Sigmoid colon (tissue), 7 donors: ENCODE measurements around the gene PCBP1. TPM values are rescaled to one million over a fixed set of nuclear protein-coding genes. Genes with fewer than 3 reads are reported as not detected.

Experiments
- DNase-seq: peaks from one replicate; pipeline ENCODE4 v3.0.0-alpha.2; 2019
- H3K27ac ChIP-seq, 4 donors: fragments of 200-600 bp; sonication (generic); one replicate each; pipeline ENCODE4 v1.5.1; 2016 to 2019; ENCODE audit warnings: mild to moderate bottlenecking in 1 of 4
- H3K27me3 ChIP-seq, 3 donors: fragments of 200-600 bp; sonication (generic); one replicate each; pipeline ENCODE4 v1.5.1; 2019; ENCODE audit warnings: mild to moderate bottlenecking in 1 of 3
- H3K36me3 ChIP-seq, 4 donors: fragments of 200-600 bp; sonication (generic); one replicate each; pipeline ENCODE4 v1.5.1; 2016 to 2019
- H3K4me1 ChIP-seq, 4 donors: fragments of 200-600 bp; sonication (generic); one replicate each; pipeline ENCODE4 v1.5.1; 2017 to 2019
- H3K4me3 ChIP-seq, 4 donors: fragments of 200-600 bp; sonication (generic); one replicate each; pipeline ENCODE4 v1.5.1; 2017 to 2019; ENCODE audit warnings: mild to moderate bottlenecking in 2 of 4, moderate library complexity in 1 of 4
- H3K9me3 ChIP-seq, 4 donors: fragments of 200-600 bp in 3 of 4; sonication (generic) in 3 of 4; one replicate each; pipeline versions ENCODE4 v1.5.1 to v1.6.1; 2013 to 2019
- CTCF ChIP-seq, 4 experiments: fragments of 450-650 bp in 3 of 4; fragments of 200-600 bp in 1 of 4; IDR thresholded peaks; one replicate each; pipeline ENCODE4 v1.5.1; 2016 to 2019; ENCODE audit warnings: antibody characterized with exemption in 4 of 4, mild to moderate bottlenecking in 3 of 4, moderate library complexity in 2 of 4
- EP300 ChIP-seq, 4 donors: sonication (generic); formaldehyde crosslinking; IDR thresholded peaks; one replicate each; pipeline ENCODE4 v1.6.1; 2017; ENCODE audit warnings: antibody characterized with exemption in 4 of 4
- POLR2A ChIP-seq, 2 donors: fragments of 450-650 bp; IDR thresholded peaks; one replicate each; pipeline ENCODE4 v1.6.1; 2016; ENCODE audit warnings: antibody characterized with exemption in 2 of 2, mild to moderate bottlenecking in 2 of 2, moderate library complexity in 2 of 2
- POLR2AphosphoS5 ChIP-seq, 4 donors: sonication (generic); formaldehyde crosslinking; IDR thresholded peaks; one replicate each; pipeline ENCODE4 v1.6.1; 2017; ENCODE audit warnings: antibody characterized with exemption in 4 of 4
- WGBS, 2 donors: extraction: QIAGEN DNeasy Blood & Tissue Kit; methylation state at CpG; one replicate each; pipeline ENCODE4 v1.1.7; 2013; 5-methylcytosine and 5-hydroxymethylcytosine counted together
- intact Hi-C: fragments of 100-400 bp; cut with DNase I; formaldehyde crosslinking; loops from one replicate; pipeline ENCODE4 v1.15.1; 2023
- polyA plus RNA-seq, 3 donors: library from polyadenylated mRNA; stranded (reverse); fragments of 200-250 nt; gene quantifications; one replicate each; pipeline ENCODE4 v1.2.3, GENCODE V29; 2013
- total RNA-seq, 4 donors: library from RNA; depleted of rRNA; stranded (reverse); fragments of >200 nt; gene quantifications; one replicate each; pipeline ENCODE4 v1.1.0, GENCODE V29; 2016
- donor health status: healthy with polysubstance abuse.
- donor health status: Bipolar disorder and iron deficiency.
- donor health status: healthy.

Gene PCBP1
- total and polyA plus RNA-seq, 7 donors = 178 to 311 (median 186) TPM

GRCh38 chr2:70062270-70062669 is 25.0 kb upstream of the PCBP1 start:
- H3K27me3 ChIP-seq = no peaks in the 10 kb centered on the region
- no peaks in the 10 kb centered on the region for H3K4me1 ChIP-seq
- DNase-seq = peak; percentile 33
- no peak overlapping the region for H3K4me3 ChIP-seq
- no peaks in the 10 kb centered on the region for H3K9me3 ChIP-seq
- peaks cover 8 to 74% (median 19%) of the 10 kb centered on the region in 4 donors for H3K36me3 ChIP-seq
- TF ChIP-seq EP300 (IDR thresholded peaks at IDR 0.05) = no peak
- no peak for TF ChIP-seq POLR2A (IDR thresholded peaks at IDR 0.05)
- TF ChIP-seq CTCF (IDR thresholded peaks at IDR 0.05) = no peak
- no peak for TF ChIP-seq POLR2AphosphoS5 (IDR thresholded peaks at IDR 0.05)
- H3K27ac ChIP-seq = no peak overlapping the region
- intact Hi-C loops = no loop called here
- 93 to 95% methylated on average over 2 of the region's 2 CpGs for WGBS, 2 donors

- H3K4me3 ChIP-seq = no peak overlapping the region
- intact Hi-C loops = no loop called here
- H3K36me3 ChIP-seq = peaks cover 4 to 42% (median 6%) of the 10 kb centered on the region in 4 donors
- peaks cover 0 to 22% (median 18%) of the 10 kb centered on the region in 4 donors for H3K4me1 ChIP-seq
- peak overlapping the region in 1 of 4 donors; percentile 28 for H3K27ac ChIP-seq
- no peaks in the 10 kb centered on the region for H3K9me3 ChIP-seq
- WGBS, 2 donors = 98 to 99% methylated on average over 3 of the region's 3 CpGs
- no peaks in the 10 kb centered on the region for H3K27me3 ChIP-seq
- peak; percentile 24 for DNase-seq
- TF ChIP-seq POLR2A (IDR thresholded peaks at IDR 0.05) (no peak), CTCF (IDR thresholded peaks at IDR 0.05) (no peak), EP300 (IDR thresholded peaks at IDR 0.05) (no peak), POLR2AphosphoS5 (IDR thresholded peaks at IDR 0.05) (no peak)
These were observed 19.2 kb upstream of the PCBP1 start for GRCh38 chr2:70068119-70068518.

- 15 to 46% methylated on average over 3 of the region's 3 CpGs for WGBS, 2 donors
- TF ChIP-seq POLR2AphosphoS5 (IDR thresholded peaks at IDR 0.05) = no peak
- no peak for TF ChIP-seq POLR2A (IDR thresholded peaks at IDR 0.05)
- no peak for TF ChIP-seq EP300 (IDR thresholded peaks at IDR 0.05)
- no peak for TF ChIP-seq CTCF (IDR thresholded peaks at IDR 0.05)
- intact Hi-C loops = no loop called here
- Histone ChIP-seq H3K4me3 (no peak overlapping the region), H3K27ac (peak overlapping the region; percentile 24 to 79 (median 78)), H3K9me3 (no peaks in the 10 kb centered on the region), H3K27me3 (no peaks in the 10 kb centered on the region), H3K4me1 (peaks cover 0 to 22% (median 18%) of the 10 kb centered on the region in 4 donors), H3K36me3 (peaks cover 0 to 43% (median 5%) of the 10 kb centered on the region in 4 donors)
- DNase-seq = peak; percentile 29
These were observed 18.2 kb upstream of the PCBP1 start for GRCh38 chr2:70069049-70069448.

GRCh38 chr2:70070542-70071268 is 16.6 kb upstream of the PCBP1 start:
- intact Hi-C loops = loop anchor here (1.0 to 5.0 kb wide), 2 partner anchors 72 to 153 kb away; partner anchors contain the start of gene MXD1
- DNase-seq = peak; percentile 89
- 59 to 66% methylated on average over 13 of the region's 13 CpGs for WGBS, 2 donors
- H3K9me3 ChIP-seq = no peaks in the 10 kb centered on the region
- TF ChIP-seq POLR2AphosphoS5 (IDR thresholded peaks at IDR 0.05) (peak in 3 of 4 donors; percentile 32 to 77 (median 47)), CTCF (IDR thresholded peaks at IDR 0.05) (peak; percentile 64 to 94 (median 80)), EP300 (IDR thresholded peaks at IDR 0.05) (no peak), POLR2A (IDR thresholded peaks at IDR 0.05) (no peak)
- no peaks in the 10 kb centered on the region for H3K27me3 ChIP-seq
- no peak overlapping the region for H3K4me3 ChIP-seq
- H3K36me3 ChIP-seq = peaks cover 0 to 51% (median 4%) of the 10 kb centered on the region in 4 donors
- H3K4me1 ChIP-seq = peaks cover 0 to 22% (median 18%) of the 10 kb centered on the region in 4 donors
- peak overlapping the region; percentile 77 to 79 (median 78) for H3K27ac ChIP-seq
